Memory B cell (primary cell): ENCODE results near the gene SLC38A6.
A peak's percentile ranks its signal among the peaks of the same experiment; 100 is the strongest.

Experiments
- ATAC-seq: fragments of 150-1000 bp; cut with Tn5 transposase; 2 replicates; pipeline ENCODE4 v1.10.0; 2021; ENCODE audit warnings: low read depth, mild to moderate bottlenecking, moderate library complexity
- DNase-seq, 2 donors: peaks; one replicate each; pipeline ENCODE4 v3.0.0; 2022; ENCODE audit warnings: low spot score in 2 of 2
- H3K27ac Mint-ChIP-seq: one replicate; pipeline ENCODE4 v1.8.0; 2022; ENCODE audit warnings: mild to moderate bottlenecking, moderate library complexity, mixed read lengths
- H3K27me3 Mint-ChIP-seq: one replicate; pipeline ENCODE4 v1.8.0; 2022; ENCODE audit warnings: mixed read lengths
- H3K36me3 Mint-ChIP-seq: one replicate; pipeline ENCODE4 v1.8.0; 2022; ENCODE audit warnings: mild to moderate bottlenecking, mixed read lengths
- H3K4me1 Mint-ChIP-seq: one replicate; pipeline ENCODE4 v1.8.0; 2022; ENCODE audit warnings: mixed read lengths
- H3K4me3 Mint-ChIP-seq: one replicate; pipeline ENCODE4 v1.8.0; 2022; ENCODE audit warnings: mild to moderate bottlenecking, moderate library complexity, mixed read lengths
- H3K9me3 Mint-ChIP-seq: one replicate; pipeline ENCODE4 v1.8.0; 2022; ENCODE audit warnings: mixed read lengths

Gene SLC38A6

GRCh38 chr14:60968099-60968498, 12.9 kb upstream of the SLC38A6 start:
- Mint-ChIP-seq H3K27ac (no peak overlapping the region), H3K27me3 (no peaks in the 10 kb centered on the region), H3K9me3 (no peaks in the 10 kb centered on the region), H3K4me3 (no peak overlapping the region), H3K4me1 (no peaks in the 10 kb centered on the region), H3K36me3 (peaks cover 3% of the 10 kb centered on the region)
- DNase-seq (no peak), ATAC-seq (no peak)

GRCh38 chr14:60968671-60969070, 12.4 kb upstream of the SLC38A6 start:
- H3K36me3 Mint-ChIP-seq = peaks cover 6% of the 10 kb centered on the region
- ATAC-seq (no peak), DNase-seq (no peak)
- H3K4me1 Mint-ChIP-seq = no peaks in the 10 kb centered on the region
- H3K27me3 Mint-ChIP-seq = no peaks in the 10 kb centered on the region
- H3K9me3 Mint-ChIP-seq = no peaks in the 10 kb centered on the region
- H3K27ac Mint-ChIP-seq = no peak overlapping the region
- H3K4me3 Mint-ChIP-seq = no peak overlapping the region

- Mint-ChIP-seq H3K36me3 (peaks cover 10% of the 10 kb centered on the region), H3K27ac (no peak overlapping the region), H3K27me3 (no peaks in the 10 kb centered on the region), H3K4me3 (no peak overlapping the region), H3K9me3 (no peaks in the 10 kb centered on the region), H3K4me1 (no peaks in the 10 kb centered on the region)
- DNase-seq (no peak), ATAC-seq (no peak)
Observed at GRCh38 chr14:60970146-60970545, 10.9 kb upstream of the SLC38A6 start.

- peaks cover under 1% of the 10 kb centered on the region for H3K4me1 Mint-ChIP-seq
- no peak overlapping the region for H3K4me3 Mint-ChIP-seq
- ATAC-seq = no peak
- no peaks in the 10 kb centered on the region for H3K27me3 Mint-ChIP-seq
- no peak overlapping the region for H3K27ac Mint-ChIP-seq
- peaks cover 10% of the 10 kb centered on the region for H3K36me3 Mint-ChIP-seq
- no peak for DNase-seq
- no peaks in the 10 kb centered on the region for H3K9me3 Mint-ChIP-seq
Observed at GRCh38 chr14:60971271-60971670, 9.8 kb upstream of the SLC38A6 start.

DNA sequence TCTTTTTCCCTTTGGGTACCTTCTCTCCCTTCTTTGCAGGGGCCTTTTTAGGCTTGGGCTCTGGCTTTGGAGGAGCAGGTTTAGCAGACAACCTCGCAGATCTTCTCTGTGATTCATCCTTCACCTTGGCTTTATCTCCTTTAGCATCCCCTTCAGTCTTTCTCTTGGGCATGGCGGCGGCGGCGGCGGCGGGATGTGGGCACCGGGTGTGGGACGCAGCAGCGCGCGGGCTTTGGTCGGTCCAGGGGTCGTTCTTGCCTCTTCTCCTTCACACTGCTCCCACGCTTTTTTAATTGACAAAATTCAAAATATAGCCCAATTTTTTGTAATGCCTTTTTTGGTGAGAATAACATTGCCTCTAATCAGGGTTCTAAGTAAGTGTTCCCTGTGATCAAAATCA, 8.8 kb upstream of the SLC38A6 start:
- H3K27me3 Mint-ChIP-seq = no peaks in the 10 kb centered on the region
- H3K36me3 Mint-ChIP-seq = peaks cover 10% of the 10 kb centered on the region
- no peak for DNase-seq
- H3K4me3 Mint-ChIP-seq = no peak overlapping the region
- H3K9me3 Mint-ChIP-seq = no peaks in the 10 kb centered on the region
- no peak overlapping the region for H3K27ac Mint-ChIP-seq
- no peak for ATAC-seq
- H3K4me1 Mint-ChIP-seq = peaks cover 3% of the 10 kb centered on the region

GRCh38 chr14:60973070-60973469, 8.0 kb upstream of the SLC38A6 start:
- ATAC-seq = no peak
- no peaks in the 10 kb centered on the region for H3K9me3 Mint-ChIP-seq
- no peak for DNase-seq
- H3K4me3 Mint-ChIP-seq = no peak overlapping the region
- peaks cover 10% of the 10 kb centered on the region for H3K36me3 Mint-ChIP-seq
- peak overlapping the region; percentile 8 for H3K27ac Mint-ChIP-seq
- no peaks in the 10 kb centered on the region for H3K27me3 Mint-ChIP-seq
- H3K4me1 Mint-ChIP-seq = peaks cover 3% of the 10 kb centered on the region

- Mint-ChIP-seq H3K27ac (no peak overlapping the region), H3K4me1 (peaks cover 8% of the 10 kb centered on the region), H3K36me3 (peaks cover 8% of the 10 kb centered on the region), H3K9me3 (no peaks in the 10 kb centered on the region), H3K4me3 (no peak overlapping the region), H3K27me3 (no peaks in the 10 kb centered on the region)
- DNase-seq = no peak
- ATAC-seq = no peak
Observed at GRCh38 chr14:60974090-60974651, 6.9 kb upstream of the SLC38A6 start.

DNA sequence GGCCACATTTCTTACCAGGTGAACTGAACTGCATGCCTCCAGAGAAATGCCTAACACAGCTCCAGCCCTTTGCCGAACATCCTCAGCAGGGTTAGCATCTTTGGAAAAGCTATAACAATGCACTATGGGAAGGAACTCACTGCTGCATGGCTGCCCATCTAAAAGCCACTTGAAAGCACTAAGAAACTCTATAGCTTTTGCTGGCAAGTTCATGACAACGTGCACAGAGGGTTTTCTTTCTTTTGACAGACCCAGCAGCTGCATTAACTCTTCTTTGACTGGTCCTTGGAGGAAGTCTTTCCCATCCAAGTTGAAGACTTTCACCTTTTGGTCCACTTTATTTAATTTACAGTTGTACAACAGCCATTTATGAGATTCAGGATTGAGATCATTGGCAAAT, 5.5 kb upstream of the SLC38A6 start:
- H3K4me3 Mint-ChIP-seq = no peak overlapping the region
- DNase-seq = no peak
- H3K36me3 Mint-ChIP-seq = peaks cover 8% of the 10 kb centered on the region
- no peak for ATAC-seq
- H3K27me3 Mint-ChIP-seq = no peaks in the 10 kb centered on the region
- peaks cover 14% of the 10 kb centered on the region for H3K4me1 Mint-ChIP-seq
- H3K27ac Mint-ChIP-seq = no peak overlapping the region
- no peaks in the 10 kb centered on the region for H3K9me3 Mint-ChIP-seq

GRCh38 chr14:60977847-60978246, 3.2 kb upstream of the SLC38A6 start:
- Mint-ChIP-seq H3K4me1 (peaks cover 14% of the 10 kb centered on the region), H3K36me3 (peaks cover 8% of the 10 kb centered on the region), H3K9me3 (no peaks in the 10 kb centered on the region), H3K27ac (no peak overlapping the region), H3K4me3 (no peak overlapping the region), H3K27me3 (no peaks in the 10 kb centered on the region)
- ATAC-seq (no peak), DNase-seq (no peak)

DNA sequence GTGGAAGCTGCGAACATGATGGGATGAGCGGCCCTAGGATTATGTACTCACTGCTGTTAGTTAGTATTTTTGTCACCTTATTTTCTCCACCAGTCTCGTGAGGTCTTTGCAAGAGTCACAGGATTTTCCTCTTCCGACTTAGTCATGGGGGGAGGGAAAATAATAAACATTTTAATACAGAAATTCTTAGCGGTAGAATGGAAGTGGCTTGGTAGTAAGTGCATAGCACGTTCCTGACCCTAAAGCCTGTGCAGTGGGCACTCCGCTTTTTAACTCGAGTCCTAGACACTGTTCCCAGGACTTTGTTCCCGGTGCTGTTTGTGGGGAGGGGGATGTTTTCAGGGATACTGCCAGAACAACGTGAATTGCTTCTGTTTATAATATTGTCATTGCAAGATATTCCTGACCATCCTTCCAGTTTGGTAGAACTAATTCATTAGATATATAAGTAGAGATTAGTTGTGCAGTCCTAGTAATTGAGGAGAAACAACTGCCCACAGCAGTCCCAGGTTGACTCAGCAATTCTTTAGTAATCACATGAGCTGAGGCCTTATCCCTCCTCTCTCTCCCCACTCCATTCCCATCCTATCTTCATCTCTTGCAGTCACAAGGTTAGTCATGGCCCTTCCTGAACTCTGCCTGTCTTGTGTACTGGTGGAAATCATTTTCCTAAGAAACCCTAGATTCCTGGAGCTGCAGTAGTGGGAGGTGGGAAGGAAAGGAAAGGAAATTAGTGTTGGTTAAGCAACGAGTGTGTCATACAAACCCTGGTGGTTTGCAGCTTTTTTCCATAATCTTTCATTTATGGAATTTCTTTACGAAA, 799 bp downstream of the SLC38A6 start:
- no peaks in the 10 kb centered on the region for H3K9me3 Mint-ChIP-seq
- peaks cover 11% of the 10 kb centered on the region for H3K4me1 Mint-ChIP-seq
- peaks cover 5% of the 10 kb centered on the region for H3K36me3 Mint-ChIP-seq
- H3K4me3 Mint-ChIP-seq = no peak overlapping the region
- no peak overlapping the region for H3K27ac Mint-ChIP-seq
- no peak for ATAC-seq
- no peak for DNase-seq
- H3K27me3 Mint-ChIP-seq = no peaks in the 10 kb centered on the region

DNA sequence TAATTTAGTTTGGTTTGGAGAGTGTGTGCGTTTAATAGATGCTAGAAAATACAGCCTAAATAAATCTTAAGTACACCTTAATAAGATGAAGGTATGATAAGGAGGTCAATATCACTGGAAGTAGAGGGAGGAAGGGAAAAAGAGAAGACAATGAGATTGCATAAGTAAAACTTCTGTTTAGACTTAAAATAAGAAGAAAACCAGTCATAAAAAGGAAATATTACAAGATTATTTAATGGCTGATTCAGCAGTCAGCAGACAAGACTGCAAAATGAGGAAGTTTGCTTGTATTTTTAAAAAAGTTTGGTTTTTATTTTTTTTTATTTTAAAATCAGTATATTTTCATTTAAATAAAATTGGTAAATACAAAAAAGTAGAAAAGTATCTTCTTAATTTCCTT, 3.2 kb downstream of the SLC38A6 start:
- Mint-ChIP-seq H3K27me3 (no peaks in the 10 kb centered on the region), H3K27ac (no peak overlapping the region), H3K4me1 (peaks cover 6% of the 10 kb centered on the region), H3K36me3 (peaks cover 5% of the 10 kb centered on the region), H3K9me3 (no peaks in the 10 kb centered on the region), H3K4me3 (no peak overlapping the region)
- ATAC-seq (no peak), DNase-seq (no peak)

GRCh38 chr14:60986500-60986899, 5.5 kb downstream of the SLC38A6 start:
- DNase-seq = no peak
- H3K9me3 Mint-ChIP-seq = no peaks in the 10 kb centered on the region
- no peaks in the 10 kb centered on the region for H3K27me3 Mint-ChIP-seq
- H3K27ac Mint-ChIP-seq = no peak overlapping the region
- no peak for ATAC-seq
- H3K4me3 Mint-ChIP-seq = no peak overlapping the region
- no peaks in the 10 kb centered on the region for H3K4me1 Mint-ChIP-seq
- H3K36me3 Mint-ChIP-seq = peaks cover 10% of the 10 kb centered on the region

GRCh38 chr14:60989599-60989998, 8.6 kb downstream of the SLC38A6 start:
- no peak overlapping the region for H3K27ac Mint-ChIP-seq
- no peak for ATAC-seq

DNA sequence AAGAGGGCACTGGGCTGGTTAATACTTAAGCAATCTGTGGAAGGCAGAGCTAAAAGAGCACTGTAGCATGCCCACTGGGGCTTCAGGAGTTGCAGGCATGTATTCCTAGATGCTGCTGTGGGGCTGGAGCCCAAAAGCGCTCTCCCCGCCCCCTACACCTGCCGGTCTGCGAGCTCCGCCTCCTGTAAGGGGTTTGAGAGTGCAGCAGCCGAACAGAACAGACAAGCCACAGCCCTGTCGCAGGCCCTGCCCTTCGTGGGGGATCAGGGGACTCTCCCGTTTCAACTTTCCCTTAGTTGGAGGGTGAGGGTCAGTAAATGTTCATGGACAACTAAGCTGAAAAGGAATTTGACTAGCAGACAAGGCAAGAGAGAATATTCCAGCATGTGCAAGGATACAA, 17.6 kb downstream of the SLC38A6 start:
- peaks cover 21% of the 10 kb centered on the region for H3K36me3 Mint-ChIP-seq
- no peaks in the 10 kb centered on the region for H3K4me1 Mint-ChIP-seq
- no peaks in the 10 kb centered on the region for H3K27me3 Mint-ChIP-seq
- ATAC-seq (no peak), DNase-seq (no peak)
- H3K9me3 Mint-ChIP-seq = no peaks in the 10 kb centered on the region
- H3K4me3 Mint-ChIP-seq = no peak overlapping the region
- H3K27ac Mint-ChIP-seq = no peak overlapping the region

More at GRCh38 chr14:60989599-60989998, 8.6 kb downstream of the SLC38A6 start:
- DNase-seq = no peak
- Mint-ChIP-seq H3K9me3 (no peaks in the 10 kb centered on the region), H3K36me3 (peaks cover 15% of the 10 kb centered on the region), H3K27me3 (no peaks in the 10 kb centered on the region), H3K4me3 (no peak overlapping the region), H3K4me1 (no peaks in the 10 kb centered on the region)

- no peaks in the 10 kb centered on the region for H3K27me3 Mint-ChIP-seq
- no peaks in the 10 kb centered on the region for H3K4me1 Mint-ChIP-seq
- H3K27ac Mint-ChIP-seq = no peak overlapping the region
- no peak overlapping the region for H3K4me3 Mint-ChIP-seq
- H3K36me3 Mint-ChIP-seq = peaks cover 25% of the 10 kb centered on the region
- DNase-seq = no peak
- ATAC-seq = no peak
- peaks cover 2% of the 10 kb centered on the region for H3K9me3 Mint-ChIP-seq
Observed at GRCh38 chr14:60999536-60999935, 18.5 kb downstream of the SLC38A6 start.
